HG03469 (cell line): ENCODE measurements around the gene DAPK1.

Experiments used
- ATAC-seq: cut with Tn5 transposase; IDR thresholded peaks from one replicate; pipeline ENCODE4 v1.9.1; 2021; ENCODE audit warnings: mild to moderate bottlenecking, moderate library complexity, moderate number of reproducible peaks; ENCODE audit not compliant: unreplicated experiment

The DAPK1 gene

DNA sequence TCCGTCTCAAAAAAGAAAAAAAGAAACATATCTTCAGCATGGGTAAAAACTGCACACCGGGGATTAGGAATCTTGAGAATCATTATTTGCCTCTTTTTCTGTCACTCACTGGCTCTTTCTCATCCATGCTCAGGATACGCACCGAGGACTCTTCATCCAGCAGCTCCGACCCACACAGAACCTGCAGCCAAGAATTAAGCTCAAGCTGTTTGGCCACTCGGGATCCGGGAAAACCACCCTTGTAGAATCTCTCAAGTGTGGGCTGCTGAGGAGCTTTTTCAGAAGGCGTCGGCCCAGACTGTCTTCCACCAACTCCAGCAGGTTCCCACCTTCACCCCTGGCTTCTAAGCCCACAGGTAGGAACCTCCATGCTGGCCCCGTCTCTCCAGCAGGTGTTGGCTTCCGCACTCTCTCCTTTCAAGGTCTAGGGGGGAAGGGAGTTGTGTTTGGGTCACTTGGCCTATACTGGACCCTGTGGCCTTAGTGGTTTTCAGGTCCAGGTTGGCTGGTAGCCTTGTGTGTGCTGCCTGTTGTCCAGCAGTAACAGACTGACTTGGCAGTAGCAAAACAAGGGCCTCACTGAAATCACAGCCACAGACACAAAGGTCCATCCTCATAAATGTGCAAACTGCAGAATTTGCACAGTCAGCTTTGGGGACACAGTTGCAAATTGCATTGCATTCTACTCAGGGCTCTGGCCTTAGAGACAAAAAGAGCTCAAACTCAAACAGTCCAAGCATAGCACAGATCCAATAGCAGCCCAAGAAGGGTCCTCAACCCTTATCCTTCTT, 183.8 kb downstream of the DAPK1 start:
- ATAC-seq: no peak

DNA sequence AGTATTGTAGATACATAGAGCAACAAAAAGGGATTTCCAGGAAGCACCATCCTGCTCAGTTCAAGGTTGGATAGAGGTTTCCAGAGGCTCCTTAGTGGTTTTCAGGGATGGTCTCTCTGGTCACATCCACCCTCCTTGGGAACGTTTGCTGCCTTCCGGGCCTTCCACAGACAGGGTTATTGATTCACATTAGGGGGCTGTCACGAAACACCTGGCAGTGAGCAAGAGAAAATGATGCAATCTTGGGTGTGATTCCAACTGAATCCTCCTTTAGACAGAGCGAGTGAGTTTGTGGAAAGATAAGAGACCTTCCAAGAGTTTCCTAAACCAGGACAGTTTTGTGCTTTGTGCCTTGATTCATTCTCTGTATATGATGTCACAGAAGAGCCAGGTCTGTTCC, 184.4 kb downstream of the DAPK1 start:
- no peak for ATAC-seq

DNA sequence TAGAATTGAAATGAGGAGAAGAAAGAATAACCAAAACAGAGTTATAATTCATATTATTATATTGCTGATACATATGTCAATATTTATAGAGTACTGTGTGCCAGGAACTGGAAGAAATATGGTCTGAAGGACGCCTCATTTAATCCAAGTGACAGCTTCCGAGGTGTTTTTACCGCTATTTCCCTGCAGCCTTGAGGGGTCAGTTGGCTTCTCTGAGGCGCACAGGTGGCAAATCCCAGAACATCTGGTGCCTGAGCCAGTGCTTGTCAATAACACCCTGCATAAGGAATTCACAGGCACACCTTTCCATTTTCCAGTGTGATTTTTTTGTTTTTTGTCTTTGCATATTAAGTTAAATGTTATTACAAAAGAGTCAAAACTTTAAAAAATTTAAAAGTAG, 185.0 kb downstream of the DAPK1 start:
- no peak for ATAC-seq

DNA sequence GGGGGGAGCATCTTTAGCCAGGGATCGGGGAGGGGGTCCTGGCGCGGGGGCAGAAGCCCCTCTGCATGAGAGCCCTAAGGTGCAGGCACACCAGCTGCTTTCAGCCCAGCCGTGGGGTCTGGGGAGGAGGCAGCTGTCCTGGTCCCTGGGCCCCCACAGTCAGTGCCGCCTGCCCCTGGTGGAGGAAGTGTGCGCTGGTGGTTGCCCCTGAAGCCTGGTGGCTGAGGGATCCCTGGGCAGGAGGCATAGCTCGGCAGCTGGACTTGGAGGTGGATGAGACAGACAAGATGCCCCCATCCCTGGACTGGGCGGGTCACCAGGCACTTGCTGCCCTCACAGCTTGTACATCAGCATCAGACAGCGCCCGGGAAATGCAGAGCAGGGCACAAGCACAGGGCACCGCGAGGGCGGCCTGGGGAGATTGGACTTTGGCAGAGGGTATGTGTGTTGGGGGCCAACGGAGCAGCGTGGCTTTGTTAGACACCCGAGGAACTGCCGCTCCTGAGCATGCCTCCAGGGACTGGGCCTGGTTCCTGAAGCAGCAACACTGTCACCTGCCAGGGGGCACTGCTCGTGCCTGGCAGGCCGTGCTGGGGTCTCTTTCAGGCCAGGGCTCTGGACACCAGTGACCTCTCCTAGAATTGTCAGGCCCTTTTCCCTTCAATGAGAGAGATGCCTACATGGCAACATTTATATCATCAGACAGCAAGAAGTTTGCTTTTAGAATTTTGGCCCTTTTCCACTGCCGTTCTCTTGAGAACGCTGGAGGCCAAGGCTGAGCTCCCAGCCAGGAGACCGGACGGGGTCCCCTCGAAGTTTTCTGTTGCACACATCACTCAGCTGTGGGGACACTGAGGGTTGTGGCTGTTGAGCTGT, 186.3 kb downstream of the DAPK1 start:
- ATAC-seq: no peak

DNA sequence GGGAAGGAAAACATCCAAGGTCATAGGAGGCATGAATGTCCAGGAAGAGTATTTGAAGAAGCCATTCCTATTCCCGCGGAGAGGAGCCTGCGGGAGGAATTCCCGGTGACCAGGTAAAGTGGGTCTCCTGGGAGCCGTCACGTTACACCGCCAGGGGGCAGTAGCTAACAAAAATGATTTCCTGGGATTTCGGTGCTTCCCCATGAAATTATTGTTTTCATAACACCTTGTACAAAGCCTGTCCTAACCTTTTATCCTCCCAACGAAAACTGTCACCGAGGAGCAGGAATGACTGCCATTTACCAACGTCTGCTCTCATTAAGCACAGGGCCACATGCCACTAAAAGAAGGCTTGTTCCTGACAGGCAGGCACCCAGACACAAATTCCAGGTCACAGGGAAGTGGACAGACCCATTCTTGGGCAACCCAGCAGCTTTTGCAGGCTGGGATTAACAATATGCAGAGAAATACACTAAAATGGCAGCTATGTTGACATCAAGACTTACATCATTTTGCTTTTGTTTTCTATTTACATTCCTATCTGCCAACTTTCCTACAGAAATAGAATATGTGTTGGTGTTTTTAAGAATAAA, 187.1 kb downstream of the DAPK1 start:
- ATAC-seq: no peak

DNA sequence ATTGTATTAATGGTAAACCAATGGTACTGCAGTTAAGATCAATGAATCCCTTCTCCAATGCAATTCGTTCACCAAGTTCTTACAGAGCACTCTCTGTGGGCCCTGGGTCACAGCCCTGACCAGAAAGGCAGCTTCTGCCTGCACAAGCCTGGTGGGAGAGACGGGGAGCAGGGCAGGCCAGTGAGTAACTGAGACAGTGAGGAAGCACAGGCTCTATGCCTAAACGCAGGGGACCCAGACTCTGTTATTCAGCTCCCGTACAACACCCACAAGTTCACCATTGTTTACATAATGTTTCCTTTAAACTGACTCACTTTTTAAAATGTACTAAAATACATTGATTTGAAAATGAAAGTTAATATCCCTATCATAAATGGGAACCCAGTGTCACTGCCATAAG, 187.8 kb downstream of the DAPK1 start:
- ATAC-seq: no peak

DNA sequence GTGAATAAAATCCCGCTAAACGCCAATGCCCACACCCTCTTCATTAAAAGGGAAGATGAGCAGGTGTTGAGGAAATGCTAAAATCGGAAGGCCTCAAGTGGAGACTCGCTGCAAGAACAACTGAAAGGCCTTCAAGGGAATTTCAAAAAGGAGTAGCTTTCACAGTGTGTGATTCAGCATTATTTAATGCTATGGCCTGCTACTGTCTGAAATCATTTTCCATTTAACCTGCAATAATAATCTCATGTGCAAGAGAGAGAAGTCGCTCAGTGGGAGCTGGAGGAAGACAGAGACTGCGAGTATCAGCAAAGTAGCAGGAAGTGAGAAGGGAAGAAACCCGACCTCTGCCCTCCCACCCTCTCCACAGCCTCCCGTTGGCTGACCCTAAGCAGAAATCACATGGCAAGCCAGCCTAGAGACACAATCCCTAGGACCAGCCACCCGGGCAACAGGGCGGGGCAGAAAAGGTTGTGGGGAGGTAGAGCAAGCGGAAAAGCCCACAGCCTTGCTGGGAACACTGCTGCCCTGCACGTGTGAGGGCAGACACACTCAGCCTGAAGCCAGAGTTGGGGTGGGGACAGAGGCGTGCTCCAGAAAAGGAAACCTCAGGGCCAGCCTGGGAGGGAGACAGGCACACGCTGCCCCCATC, 188.3 kb downstream of the DAPK1 start:
- no peak for ATAC-seq

DNA sequence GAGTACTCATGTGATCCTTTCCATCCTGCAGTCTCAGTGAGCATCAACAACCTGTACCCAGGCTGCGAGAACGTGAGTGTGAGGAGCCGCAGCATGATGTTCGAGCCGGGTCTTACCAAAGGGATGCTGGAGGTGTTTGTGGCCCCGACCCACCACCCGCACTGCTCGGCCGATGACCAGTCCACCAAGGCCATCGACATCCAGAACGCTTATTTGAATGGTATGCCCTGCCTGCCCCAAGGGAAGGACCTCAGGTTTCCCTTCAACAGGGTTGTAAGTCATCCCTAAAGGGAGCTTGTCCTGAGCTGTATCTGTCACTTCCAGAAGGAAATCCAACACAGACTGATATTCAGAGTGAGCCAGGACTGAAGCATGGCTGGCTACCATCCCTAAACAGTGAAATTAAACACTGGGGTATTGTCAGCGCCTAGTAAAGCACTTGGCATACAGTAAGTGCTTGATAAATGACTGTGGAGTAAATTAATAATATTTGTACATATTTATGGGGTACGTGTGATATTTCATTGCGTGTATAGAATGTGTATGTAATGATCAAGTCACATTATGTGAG, 188.9 kb downstream of the DAPK1 start:
- ATAC-seq: no peak

DNA sequence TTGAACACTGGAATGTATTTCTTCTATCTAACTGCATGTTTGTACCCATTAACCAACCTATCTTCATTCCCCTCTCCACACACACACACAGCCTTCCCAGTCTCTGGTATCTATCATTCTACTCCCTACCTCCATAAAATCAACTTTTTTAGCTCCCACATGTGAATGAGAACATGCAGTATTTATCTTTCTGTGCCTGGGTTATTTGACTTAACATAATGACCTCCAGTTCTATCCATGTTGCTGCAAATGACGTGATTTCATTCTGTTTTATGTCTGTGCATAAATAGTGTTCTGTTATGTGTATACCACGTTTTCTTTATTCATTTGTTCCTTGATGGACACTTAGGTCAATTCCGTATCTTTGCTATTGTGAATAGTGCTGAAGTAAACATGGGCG, 189.5 kb downstream of the DAPK1 start:
- ATAC-seq: no peak

DNA sequence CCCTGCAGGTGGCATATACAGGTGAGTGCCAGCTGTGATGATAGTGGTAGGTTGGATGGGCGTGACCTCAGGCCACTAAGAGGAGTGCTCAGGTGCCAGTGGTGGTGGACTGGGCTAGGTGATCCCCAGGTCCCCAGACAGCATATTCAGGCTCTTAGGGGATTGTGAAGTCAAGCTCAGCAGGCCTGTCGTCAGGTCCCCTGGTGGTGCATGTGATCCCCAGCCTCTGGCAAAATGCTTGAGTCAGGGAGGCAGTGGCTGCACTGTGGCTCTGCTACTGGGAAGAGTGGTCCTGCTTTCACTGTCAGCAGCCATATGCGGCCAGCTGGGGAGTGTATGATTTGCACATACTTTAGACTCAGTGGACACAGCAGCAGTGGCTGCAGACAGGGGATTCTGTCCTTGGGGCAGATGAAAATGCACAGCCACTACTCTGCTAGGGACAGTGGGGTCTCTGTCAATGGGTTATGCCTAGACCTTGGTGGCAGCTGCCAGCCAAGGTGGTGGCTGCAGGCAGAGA, 196.6 kb downstream of the DAPK1 start:
- ATAC-seq: no peak

DNA sequence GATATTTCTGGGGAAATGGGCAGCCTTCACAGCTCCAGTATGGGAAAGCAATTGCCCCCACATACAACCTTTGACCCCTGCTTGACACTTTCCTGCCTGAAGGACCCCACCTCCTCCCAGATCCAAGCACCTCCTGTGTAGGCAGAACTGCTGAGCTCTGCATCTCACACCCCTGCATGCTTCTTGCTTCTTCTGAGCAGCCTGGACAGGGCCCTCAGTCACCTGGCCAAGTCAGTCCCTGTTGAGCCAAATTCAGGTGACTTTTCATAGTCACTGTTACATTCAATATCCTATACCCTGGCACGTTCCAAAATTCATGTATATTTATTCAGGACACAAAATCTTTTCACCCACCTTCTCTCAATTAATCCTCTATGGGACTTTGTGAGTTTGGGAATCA, 197.9 kb downstream of the DAPK1 start:
- ATAC-seq: no peak

DNA sequence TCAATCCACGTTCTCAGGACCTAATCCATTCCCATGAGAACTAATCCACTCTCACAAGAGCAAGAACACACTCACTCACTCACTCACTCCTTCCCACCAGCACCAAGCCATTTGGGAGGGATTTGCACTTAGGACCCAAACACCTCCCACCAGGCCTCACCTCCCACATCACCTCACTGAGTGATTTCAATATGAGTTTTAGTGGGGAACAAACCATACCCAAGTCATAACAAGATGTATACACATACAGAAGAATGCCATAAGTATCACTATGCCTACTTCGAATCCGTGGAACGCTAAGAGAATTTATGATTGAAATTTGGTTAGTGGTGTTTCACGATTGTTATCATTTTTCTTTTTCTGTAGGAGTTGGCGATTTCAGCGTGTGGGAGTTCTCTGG, 199.0 kb downstream of the DAPK1 start:
- no peak for ATAC-seq

DNA sequence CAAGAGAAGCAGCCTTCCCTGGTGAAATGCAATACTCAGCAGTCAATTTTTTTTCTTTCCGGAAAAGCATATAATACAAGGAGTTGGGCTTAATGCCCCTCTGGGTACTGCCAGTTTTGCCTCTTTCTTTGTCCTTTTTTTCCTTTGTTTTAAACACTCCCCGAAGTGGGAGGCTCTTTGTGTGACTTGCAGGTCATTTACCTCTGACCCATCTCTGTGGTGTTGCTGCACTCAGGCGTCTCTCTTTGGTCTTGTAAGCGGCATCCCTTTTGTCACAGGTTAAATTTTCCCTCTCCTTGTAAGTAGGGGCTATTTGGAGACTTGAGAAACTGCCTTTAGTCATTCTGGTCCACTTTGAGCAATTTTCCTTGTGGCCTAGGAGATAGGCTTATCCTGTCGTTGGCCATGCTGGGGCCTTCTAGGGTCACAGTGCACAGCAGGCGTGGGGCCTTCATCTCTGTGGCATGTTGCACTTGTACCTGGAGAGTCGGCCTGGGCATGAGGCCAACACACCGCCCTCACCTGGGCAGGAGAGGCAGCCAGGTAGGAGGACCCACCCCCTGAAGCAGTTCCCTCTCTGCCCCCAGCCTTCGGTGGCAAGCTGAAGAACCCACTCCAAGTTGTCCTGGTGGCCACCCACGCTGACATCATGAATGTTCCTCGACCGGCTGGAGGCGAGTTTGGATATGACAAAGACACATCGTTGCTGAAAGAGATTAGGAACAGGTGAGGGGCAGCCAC, 200.6 kb downstream of the DAPK1 start:
- ATAC-seq: no peak

DNA sequence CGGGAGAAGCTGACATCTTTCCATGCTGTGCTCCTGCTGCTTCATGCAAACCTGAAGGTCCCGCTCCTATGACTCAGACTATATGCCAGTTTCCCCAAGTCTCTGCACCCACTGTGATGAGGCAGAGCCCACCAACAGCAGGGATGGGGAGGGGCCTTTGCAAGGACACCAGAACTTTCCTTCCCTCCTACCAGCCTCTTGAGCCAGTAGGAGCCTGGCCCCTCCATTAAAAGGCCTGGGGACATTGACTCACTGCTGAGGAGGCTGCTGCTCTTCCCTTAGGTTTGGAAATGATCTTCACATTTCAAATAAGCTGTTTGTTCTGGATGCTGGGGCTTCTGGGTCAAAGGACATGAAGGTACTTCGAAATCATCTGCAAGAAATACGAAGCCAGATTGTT, 202.2 kb downstream of the DAPK1 start:
- ATAC-seq: no peak

DNA sequence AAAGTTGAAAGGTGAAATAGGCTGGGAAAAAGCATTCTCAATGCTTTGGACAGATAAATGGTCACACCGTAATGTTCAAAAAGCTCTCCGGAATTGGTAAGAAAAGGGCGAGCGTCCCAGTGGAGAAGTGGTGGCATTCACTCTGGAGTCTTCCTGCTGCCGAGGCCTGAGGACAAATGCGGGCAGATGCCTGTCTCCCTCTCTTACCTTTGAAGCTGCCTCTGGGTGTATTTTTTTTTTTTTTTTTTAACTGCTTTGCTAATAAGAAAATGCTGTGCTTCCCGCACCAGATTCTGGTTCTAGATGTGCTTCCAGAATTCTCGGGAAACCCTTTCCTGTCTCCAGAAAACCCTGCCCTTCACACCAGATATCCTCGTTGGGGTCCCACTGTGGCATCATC, 203.8 kb downstream of the DAPK1 start:
- no peak for ATAC-seq

DNA sequence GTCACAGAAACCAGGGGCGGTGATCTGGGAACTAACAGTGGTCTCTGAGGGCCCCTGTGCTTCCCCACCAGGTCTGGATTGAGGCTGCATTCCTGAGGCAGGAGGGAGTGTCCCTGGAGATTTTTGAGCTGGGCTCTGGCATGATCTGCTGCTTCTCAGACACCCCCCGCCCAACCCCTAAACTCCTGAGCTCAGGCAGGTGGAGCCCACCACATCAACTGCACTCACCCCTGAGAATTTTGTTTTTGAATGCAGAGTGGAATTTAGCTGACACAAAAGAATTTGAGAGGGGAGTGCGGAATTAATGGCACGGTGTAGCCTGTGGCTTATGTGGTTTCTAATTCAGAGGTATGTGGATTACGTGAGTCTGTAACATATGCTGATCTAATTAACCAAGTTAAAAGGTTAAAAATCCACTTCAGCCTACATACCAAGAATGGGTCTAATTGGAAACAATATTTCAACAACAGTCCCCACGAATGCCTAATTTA, 204.3 kb downstream of the DAPK1 start:
- no peak for ATAC-seq

DNA sequence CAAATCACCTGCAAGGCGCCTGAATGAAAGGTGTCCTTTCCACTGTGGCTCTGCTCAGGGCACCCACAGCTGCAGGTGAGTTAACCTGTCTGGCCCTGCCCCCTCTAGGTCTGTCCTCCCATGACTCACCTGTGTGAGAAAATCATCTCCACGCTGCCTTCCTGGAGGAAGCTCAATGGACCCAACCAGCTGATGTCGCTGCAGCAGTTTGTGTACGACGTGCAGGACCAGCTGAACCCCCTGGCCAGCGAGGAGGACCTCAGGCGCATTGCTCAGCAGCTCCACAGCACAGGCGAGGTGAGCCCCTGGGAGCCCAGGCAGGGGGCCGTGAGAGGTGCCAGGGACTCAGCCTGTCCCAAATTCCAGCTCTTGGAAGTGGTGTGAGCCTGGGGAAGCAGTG, 205.3 kb downstream of the DAPK1 start:
- no peak for ATAC-seq

DNA sequence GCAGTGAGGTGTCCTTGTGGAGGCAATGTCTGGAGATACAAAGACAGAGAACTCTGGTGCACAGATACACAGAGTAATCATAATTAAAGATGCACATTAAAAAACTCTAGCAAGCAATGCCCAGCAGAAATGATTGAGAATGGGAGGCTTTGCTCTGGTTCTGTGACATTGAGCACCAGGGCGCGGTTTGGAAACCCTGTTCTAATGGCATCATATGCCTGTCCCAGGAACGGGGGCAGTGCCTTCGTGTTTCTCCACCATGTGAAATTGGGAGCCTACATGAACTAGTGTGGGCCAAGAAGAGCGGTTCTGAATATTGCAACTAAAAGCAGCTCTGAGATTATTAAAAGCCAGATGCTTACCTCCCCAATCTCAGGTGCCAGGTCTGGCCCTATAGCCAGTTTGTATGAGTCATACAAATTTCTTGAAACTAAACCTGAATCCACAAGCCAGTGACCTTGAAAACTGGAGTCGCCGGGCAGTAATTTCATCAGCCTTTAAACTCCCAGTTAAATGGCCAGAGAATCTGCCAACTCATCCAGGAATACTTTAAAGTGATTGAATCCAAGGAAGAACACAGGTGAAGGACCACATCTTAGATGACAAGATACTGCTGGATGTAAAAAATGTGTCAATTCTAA, 206.1 kb downstream of the DAPK1 start:
- no peak for ATAC-seq

DNA sequence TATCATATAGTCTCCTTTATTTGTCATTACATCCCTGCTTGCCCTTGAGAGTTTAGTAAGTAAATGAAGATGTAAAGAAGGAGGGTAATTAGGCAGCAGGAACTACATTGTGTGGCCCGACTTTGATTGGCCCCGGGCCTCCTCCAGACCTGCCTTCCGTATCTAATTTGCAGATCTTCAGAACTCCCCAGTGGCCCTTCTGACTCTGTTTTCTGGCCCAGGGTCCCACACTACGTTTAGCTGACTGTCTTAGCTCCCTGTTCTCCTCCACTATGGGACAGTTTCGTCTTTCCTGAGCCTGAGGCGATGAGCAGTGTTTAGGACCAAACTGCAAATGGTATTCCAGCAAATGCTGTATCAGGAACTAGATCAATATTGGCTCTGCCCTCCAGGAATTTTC, 206.7 kb downstream of the DAPK1 start:
- ATAC-seq: no peak
